Measurements from ENCODE around the gene MINDY4.

The MINDY4 gene

GRCh38 chr7:30771174-30771879 lies at the start of gene MINDY4:
Gene MINDY4, plus strand, starts transcription at chr7:30771417. Its CDS starts 77 bp downstream, at chr7:30771494.
- no peak for DNase-seq

- no peak for DNase-seq
Measured at GRCh38 chr7:30722187-30722586, 49.0 kb upstream of the MINDY4 start.

DNA sequence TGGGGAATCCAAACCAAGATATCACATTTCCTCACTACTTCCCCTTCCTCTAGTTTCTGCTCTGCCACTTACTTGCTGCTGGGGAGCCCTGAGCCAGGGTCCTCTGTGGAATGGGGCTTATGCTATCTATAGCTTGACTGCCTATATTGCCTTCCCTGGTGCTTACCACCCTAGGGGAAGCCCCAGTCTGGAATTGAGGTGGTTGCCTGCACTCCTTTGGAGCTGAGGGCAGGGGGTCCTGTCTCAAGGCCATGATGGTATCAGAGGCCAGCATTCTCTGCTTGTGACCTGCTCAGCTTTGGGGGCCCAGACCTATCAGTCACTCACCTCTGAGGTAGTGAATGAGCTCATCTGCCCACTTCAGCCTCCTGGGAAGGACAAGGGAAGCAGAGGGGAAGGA lies 48.5 kb upstream of the MINDY4 start:
- no peak for DNase-seq

DNA sequence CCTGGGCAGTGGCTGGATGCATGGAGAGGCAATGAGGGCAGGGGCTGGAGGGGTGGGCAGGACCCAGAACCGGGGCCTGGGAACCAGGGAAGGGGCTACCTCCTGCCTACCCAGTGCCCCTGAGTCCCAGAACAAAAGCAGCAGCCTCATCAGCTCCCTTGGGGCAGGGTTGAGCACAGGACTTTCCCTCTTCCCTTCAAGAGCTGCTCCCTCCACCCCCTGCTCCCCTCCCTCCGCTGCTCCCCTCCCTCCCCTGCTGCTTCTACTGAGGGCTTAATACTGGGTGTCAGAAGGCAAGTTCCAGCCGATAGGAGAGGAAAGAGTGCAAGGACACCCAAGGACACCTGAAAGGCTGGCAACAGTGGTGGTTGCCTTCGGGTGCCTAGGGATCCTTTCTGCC lies 47.4 kb upstream of the MINDY4 start:
- DNase-seq: no peak

GRCh38 chr7:30726296-30727006 lies 44.8 kb upstream of the MINDY4 start:
- DNase-seq: no peak

- DNase-seq: no peak
Measured at GRCh38 chr7:30727061-30727945, 43.9 kb upstream of the MINDY4 start.

DNA sequence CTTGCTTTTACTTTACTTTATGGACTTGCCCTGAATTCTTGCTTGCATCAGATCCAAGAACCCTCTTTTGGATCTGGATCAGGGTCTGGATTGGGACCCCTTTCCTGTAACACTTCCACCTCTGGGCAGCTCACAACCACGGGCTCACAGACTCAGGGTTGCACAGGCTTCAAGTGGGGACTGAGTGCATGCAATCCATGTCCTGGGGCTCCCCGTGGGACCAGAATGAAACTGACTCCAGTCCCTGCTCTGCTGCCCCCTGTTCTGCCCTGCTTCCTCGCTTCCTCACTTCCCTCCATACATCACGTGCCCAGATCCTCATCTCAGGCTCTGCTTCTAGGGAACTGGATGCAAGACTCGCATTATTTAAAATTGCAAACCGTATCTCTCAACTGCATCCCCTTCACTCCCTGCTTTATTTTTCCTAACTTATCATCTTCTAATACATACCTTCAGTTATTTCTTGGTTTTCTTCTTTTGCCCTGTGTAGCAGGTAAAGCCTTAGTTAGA lies 42.6 kb upstream of the MINDY4 start:
- no peak for DNase-seq

GRCh38 chr7:30729642-30730041 lies 41.6 kb upstream of the MINDY4 start:
- no peak for DNase-seq

GRCh38 chr7:30730097-30730496 lies 41.1 kb upstream of the MINDY4 start:
- no peak for DNase-seq

- no peak for DNase-seq
Measured at GRCh38 chr7:30730996-30731395, 40.2 kb upstream of the MINDY4 start.

DNA sequence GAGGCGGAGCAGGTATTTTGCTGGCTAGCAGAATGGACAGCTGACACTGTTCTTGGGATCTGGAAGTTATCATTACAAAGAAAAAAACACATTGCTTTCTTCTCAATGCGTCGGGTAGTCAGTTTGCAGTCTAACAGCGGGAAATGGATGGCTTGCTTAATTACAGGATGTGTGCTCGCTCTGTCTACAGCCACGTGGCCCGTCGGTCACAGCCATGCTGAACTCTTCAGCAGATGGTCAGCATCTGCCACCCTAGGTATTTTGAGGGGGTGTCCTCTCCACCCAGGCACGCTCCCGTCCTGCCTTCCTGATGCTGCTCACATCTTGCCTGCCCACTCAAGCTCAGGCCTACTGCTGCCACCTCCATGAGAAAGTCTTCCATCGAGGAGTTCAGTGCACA lies 39.6 kb upstream of the MINDY4 start:
- DNase-seq: no peak

- DNase-seq: no peak
Measured at GRCh38 chr7:30732606-30733005, 38.6 kb upstream of the MINDY4 start.

DNA sequence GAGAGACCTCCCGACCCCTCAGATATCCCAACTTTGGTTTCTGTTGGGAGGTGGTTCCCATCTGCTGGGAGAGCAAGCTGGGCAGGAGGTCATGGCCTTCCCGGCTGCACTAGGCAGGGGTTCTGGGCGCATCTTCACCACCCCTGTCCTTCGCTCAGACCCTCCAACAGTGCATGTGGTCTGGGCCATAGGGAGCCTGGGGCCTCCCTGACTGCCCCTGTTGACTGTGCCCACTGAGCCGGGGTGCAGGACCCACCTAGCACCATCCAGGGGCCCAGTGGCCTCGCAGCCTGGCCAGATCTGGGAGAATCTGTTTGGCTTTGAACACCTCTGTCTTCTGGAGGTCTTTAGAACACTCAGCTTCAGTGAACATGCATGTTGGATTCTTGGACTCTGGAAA lies 38.0 kb upstream of the MINDY4 start:
- DNase-seq: no peak

DNA sequence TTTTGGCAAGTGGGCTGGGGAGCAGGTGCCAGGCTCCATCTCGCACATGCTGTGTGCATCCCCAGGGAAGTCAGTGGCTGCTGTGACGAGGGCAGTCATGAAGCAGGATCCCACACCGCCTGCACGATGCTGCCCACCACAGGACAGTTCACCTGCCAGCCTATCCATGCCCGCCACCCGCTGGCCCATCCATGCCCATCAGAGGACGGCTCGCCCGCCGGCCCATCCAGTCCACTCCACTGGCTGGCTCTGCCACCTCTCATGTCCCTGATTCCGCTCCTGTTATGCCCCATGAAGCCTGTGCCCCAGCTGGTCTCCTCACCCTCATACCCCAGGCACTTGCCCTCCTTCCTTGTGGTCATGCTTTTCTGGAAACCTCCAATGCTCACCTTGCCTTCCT lies 37.5 kb upstream of the MINDY4 start:
- DNase-seq: no peak

DNA sequence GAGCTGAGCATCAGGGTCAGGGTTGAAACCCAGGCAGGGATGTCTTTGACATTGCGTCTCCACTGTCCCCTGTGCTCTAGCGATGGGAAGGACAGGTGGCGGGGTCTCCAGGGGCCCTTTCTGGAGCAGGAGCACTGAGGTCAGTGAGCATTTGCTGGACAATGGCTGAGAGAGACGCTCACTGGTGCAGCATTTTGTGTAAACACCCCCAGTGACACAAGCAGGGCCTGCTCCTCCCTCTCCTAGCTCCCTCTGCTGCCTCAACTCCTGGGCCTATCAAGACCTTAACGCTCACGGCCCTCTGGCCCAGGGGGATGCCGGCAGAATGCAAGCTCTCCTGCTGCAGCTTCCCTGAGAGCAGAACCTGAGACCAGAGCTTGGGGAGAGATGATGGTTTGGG lies 36.7 kb upstream of the MINDY4 start:
- DNase-seq: no peak

GRCh38 chr7:30735631-30736030 lies 35.6 kb upstream of the MINDY4 start:
- DNase-seq: no peak

- DNase-seq: no peak
Measured at GRCh38 chr7:30736291-30736690, 34.9 kb upstream of the MINDY4 start.

- DNase-seq: no peak
Measured at GRCh38 chr7:30738026-30738915, 32.9 kb upstream of the MINDY4 start.

- no peak for DNase-seq
Measured at GRCh38 chr7:30739691-30740090, 31.5 kb upstream of the MINDY4 start.

DNA sequence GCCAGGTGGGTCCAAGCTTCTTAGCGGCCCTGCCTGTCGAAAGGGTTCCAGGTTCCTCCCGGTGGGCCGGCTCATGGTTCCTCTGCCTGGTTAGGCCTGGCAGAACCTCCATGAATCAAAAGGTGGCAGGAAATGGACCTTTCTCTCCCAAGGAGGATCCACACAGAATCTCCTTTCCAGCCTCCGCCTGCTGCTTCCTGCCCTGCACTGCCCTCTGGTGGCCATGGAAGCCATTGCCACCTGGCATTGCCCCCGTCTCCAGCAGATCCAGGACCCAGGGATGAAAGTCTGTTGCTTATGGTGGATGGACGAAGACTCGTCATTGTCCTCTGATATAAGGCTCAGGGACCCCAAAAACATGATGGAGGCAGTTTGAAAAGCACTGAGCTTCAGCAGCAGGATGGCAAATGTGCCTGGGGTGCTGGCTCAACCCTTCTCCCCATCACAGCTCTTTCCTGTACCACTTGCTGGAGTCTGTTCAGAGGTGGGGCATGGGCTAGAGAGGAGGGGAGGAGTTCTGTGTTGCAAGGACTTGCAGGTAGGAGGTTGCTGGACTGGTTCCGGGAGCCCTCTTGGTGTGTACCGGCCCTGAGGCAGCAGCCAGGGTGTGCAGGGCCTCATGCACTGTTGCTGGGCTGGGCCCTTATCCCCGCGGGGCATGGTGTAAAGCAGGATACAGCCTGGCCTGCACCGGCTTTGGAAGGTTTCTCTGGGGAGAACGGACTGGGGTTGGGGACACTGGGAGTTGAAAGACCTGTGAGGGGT lies 30.6 kb upstream of the MINDY4 start:
- peak; percentile 17 for DNase-seq

GRCh38 chr7:30741289-30741688 lies 29.9 kb upstream of the MINDY4 start:
- no peak for DNase-seq

Measured in NCI-H187 treated with DMSO at 0.1 percent for 48 hours (cell line).